Activated CD4-positive, CD25-positive, alpha-beta regulatory T cell treated with anti-CD3 and anti-CD28 coated beads, Interleukin-2, amount 50 U/mL, for 16 hours (primary cell): Measurements from ENCODE around the gene RFNG.

Experiments
- DNase-seq: peaks from one replicate; pipeline ENCODE4 v3.0.0-alpha.2; 2020; ENCODE audit warnings: low read depth, low spot score

Gene RFNG, protein sequence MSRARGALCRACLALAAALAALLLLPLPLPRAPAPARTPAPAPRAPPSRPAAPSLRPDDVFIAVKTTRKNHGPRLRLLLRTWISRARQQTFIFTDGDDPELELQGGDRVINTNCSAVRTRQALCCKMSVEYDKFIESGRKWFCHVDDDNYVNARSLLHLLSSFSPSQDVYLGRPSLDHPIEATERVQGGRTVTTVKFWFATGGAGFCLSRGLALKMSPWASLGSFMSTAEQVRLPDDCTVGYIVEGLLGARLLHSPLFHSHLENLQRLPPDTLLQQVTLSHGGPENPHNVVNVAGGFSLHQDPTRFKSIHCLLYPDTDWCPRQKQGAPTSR

GRCh38 chr17:82051776-82052637 is at the start of gene RFNG, which contains the start of gene GPS1:
RFNG (minus strand) TSS chr17:82051811; CDS start chr17:82051766, 45 bp downstream.
GPS1 (plus strand) TSS chr17:82051898; CDS start chr17:82051932, 34 bp downstream.
- peak; percentile 75 for DNase-seq

DNA sequence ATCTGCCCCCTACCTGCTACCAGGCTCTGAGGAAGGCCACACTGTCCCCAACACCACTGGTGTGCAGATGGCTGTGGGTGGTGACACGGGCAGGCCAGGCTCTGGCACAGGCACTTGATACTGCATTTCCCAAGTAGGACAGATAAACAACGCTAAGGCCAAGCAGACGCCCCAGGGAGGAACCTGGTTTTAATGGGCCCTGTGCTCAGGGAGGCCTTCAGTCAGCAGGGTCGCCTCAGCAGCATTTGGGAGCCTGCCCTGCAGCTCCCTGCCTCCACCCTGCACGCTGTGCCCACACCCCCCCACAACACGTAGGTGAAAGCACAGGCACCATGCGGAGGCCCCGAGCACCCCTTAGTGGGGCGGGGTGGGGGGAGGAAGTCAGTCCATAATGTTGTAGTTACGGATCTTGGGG is 49.7 kb upstream of the RFNG start:
- no peak for DNase-seq

- DNase-seq: no peak
Observed at GRCh38 chr17:82100502-82101298, 49.1 kb upstream of the RFNG start.

DNA sequence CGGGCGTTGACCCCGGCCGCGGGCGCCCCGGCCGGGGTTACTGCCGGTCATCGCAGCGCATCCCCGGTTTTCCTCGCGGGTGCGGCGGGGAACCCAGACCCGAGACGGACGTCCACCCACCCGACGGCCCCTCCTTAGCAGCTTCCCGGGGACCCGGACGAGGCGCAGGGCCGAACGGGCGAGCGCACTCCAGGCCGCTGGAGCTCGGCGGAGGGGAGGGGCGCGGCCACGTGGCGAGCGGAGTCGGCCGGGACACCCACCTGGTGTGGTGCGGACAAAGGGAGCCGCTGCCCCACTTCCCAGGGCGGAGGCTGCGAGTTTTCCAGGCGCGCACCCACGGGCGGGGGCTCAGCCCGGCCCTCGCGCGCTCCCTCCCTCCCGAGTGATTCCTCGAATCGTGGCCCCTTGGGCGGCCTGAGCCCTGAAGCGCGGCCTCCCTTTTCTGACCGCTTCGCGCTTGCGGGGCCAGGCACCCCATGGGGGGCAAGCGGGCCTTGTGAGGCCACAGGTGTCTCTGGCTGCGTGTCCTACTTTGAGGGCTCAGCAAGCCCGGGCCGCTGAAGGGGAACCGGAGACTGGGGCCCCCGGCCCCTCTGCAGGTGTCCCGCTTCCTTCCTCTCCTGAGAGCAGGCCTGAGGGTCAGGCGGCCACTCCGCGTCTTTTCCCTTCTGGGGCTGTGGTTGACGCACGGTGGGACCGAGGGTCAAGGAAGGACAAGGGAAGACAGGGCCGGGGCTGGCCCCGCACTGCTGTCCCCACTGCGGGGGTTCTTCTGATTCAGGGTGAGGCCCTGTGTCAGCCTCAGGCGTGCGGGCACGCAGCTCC is 47.5 kb upstream of the RFNG start:
- DNase-seq: no peak

GRCh38 chr17:82098169-82098938 is 46.7 kb upstream of the RFNG start, which contains the start of gene FASN:
FASN (minus strand) TSS chr17:82098236; CDS start chr17:82096445, 1,791 bp downstream.
- DNase-seq: peak; percentile 79

- no peak for DNase-seq
Observed at GRCh38 chr17:82097919-82098168, 46.2 kb upstream of the RFNG start.

DNA sequence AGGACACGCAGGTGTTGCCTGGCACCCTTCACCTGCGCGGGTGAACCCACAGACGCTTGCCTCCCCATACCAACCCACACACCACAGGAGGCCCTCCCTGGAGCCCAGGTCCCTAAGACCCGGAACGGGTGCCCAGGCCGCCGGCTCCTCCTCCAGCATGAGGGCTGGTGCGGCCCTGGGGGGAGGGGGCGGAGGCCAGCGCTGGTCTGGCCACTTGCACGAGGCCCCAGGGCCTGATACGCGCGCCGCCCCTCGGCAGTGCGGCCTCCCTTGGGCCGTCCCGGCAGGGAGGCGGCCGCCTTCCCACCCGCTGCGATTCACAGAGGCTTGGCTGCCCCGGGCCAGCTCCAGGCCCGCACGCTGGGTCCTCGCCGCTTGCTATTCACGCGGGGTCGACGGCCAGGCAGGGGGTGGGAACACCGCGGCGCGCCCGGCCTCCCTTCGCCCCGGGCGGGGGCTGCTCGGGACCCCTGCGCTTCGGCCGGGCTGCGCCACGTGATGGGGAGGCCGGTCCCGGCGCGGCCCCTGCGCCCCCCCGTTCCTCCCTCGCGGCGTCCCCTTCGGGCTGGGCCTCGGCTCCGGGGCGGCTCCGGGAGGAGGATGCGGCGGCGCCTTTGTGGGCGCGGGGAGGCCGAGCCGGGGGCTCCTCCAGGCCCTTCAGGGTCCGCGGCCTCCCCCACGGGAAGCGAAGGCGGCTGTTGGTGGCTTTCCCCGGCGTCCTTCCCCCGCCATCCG is 45.7 kb upstream of the RFNG start:
- DNase-seq: no peak

DNA sequence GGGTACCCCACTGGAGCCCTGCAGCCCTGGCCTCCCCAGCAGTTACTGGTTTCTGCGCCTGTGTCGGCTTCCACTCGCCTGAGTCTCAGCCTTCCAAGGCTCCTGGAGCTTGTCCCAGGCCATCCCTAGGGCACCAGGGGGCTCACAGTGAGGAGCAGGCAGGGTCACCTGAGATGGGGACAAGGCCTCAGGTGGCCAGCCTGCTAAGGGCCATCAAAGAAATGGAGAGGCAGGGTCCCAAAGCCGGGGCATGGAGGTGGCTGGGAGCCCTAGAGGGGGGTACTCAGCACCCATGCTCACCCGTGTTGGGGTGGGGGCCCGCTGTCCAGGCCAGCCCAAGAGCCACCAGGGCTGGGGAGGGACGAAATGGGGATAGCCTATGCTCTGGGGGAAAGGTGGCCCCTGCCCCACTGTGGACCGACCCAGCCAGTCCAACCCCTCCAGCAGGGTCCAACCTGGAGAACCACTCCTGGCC is 45.1 kb upstream of the RFNG start:
- no peak for DNase-seq

- DNase-seq: no peak
Observed at GRCh38 chr17:82095777-82096708, 44.4 kb upstream of the RFNG start.

DNA sequence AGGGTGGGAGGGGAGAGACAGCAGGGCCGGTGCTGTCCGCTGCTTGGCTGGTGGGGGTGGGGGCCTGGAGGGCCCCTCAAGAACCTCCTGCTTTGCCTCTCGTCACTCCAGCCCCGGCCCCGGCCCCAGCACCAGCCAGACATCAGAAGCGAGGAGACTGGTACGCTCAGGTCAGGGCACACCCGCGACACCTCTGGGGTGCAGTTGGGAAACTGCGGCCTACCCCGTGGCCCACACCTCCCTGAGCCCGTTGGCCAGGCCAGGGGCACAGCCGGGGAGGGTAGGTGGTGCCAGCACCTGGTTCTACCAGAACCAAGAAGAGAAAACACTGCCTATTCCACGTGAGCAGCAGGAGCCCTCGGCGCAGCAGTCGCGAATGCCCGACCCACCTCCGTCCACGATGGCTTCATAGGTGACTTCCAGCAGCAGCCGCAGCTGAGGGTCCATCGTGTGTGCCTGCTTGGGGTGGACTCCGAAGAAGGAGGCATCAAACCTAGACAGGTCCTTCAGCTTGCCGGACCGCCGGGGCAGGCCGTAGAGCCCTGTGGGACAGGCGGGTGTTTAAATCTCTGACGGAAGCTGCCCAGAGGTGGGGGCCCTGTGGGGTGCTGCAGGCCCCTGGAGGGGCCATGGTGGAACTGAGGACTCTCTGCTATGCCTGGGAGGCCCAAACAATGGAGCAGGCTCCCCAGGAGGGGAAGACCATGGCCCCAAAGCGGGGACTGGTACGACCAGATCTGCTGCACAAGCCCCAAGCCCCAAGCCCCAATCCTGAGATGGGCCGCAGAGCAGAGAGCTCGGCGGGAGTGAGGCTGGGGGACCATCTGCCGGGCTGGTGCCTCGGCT is 43.5 kb upstream of the RFNG start:
- no peak for DNase-seq

DNA sequence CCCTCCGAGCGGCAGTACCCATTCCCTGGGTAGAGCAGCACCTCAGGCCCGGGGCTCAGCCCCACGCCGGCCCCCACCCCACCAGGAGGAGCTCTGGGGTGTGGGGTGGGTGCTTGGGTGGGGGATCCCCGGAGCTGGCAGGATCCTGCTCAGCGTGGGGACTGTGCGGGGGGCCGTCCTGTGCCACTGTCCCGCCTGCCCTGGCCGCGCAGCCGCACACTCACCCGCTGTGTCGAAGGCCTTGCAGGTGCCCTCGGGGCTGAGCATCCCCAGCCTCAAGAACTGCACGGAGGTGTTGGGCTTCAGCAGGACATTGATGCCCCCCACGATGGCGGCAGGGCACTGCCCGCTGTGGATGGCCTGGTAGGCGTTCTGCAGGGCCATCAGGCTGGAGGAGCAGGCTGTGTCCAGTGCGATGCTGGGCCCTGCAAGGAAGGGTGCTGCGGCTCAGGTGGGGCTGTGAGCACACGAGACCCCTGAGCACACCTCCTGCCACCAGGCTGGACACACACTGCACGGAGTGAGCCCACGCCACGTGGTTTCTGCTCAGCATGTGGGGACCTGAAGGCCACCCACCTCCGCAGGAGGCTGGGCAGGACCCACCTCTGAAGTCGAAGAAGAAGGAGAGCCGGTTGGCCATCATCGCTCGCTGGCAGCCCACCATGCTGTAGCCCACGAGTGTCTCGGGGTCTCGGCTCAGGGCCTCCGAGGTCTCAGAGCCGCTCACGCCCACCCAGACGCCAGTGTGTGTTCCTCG is 41.6 kb upstream of the RFNG start:
- no peak for DNase-seq

DNA sequence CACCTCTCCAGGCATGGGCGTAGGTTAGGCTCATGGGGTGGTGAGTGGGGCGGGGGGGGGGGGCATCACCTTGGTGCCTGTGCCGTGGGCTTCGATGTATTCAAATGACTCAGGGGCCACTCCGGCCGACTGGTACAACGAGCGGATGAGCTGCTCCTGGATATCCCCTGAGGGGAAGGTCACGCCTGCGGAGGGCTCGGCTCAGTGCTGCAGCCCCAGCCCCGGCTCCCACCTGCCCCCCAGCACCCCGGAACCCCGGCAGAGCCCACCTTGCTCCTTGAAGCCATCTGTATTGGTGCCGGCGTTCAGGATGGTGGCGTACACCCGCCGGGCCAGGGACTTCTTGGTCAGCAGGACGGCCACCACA is 41.0 kb upstream of the RFNG start:
- no peak for DNase-seq

DNA sequence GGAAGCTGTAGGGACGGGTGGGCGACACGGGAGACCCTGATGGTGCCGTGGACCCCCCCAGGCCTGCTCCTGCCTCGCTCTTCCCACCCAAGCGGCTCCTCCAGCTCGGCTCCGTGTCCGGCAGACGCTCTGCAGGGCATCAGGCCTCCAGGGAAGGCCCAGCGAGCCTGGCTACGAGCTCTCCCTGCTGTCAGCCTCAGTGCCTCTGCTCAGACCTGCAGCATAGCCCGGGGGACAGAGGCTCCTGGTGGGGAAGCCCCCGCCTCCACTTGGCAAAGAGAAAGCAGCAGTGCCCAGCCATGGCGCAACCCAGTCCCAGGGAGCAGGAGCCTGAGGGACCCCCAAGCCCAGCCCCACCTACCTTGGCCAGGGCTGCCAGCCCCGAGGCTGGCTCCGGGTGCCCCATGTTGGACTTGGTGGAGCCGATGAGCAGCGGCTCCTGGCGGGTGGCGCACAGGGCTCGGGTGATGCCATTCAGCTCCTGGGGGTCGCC is 40.5 kb upstream of the RFNG start:
- no peak for DNase-seq

- DNase-seq: no peak
Observed at GRCh38 chr17:82091264-82092066, 39.9 kb upstream of the RFNG start.

DNA sequence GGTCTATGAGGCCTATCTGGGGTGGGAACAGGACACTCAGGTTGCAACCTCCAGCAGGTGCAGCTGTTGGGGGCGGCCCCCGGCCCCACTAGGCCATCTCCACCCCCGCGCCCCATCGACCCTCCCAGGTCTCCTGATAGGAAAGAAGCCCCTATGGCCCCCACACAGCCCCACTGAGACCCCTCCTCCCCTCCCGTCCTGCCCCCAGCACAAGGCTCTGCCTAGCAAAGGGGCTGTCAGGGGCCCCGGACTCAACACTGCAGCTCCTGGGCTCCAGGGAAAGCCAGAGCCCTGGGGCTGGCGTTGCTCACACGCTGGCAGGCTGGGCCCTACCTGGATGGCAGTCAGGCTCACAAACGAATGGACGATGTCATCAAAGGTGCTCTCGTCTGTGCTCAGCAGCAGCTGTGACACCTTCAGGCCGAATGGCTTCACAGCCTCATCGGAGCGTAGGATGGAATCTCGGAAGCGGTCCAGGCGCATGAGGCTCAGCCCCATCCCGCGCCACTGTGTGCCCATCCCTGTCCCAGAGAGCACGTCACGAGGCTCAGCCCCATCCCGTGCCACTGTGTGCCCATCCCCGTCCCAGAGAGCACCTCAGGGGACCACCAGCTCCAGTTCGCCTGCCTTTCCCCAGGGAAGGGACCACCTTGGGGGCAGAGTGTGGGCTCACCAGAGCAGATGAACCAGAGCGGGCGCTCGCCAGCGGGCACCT is 39.1 kb upstream of the RFNG start:
- DNase-seq: no peak
